ENCODE results near the gene PBXIP1.

DNA sequence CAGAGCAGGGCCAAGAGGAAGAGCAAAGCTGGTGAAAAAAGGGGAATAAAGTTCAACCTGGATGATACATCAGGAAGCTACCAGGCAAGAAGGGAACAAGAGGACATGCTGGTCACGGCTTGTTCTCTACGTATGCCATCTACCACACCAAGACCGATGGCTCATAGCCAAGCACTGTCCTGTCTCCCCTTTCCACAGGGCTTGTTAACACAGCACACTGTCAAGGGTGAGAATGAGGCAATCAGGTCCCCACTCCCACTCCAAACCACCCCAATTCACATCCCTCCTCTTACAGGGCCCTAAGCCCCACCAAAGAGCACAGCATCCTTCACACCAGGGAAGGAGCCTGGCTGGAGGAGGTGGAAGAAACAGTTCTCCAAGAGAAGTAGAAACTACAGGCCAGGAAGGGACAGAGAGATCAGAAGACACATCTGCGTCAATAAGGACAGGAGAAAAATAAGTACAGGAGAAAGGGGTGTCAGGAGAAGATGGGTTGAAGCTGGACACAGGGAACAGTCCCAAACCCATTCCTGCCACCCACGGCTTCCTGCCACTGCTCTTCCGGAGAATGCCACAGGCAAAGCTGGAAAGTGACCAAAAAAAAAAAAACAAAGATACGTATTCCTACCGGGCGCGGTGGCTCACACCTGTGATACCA is 15.6 kb upstream of the PBXIP1 start:
- TF ChIP-seq CTCF (conservative IDR thresholded peaks at IDR 0.05; ENCODE audit: low read length) (no peak), EZH2phosphoT487 (IDR thresholded peaks at IDR 0.05; ENCODE audit: borderline replicate concordance, low read depth, low read length) (no peak)

Measured in OCI-LY7 (cell line).